ENCODE results near the gene CTNNBIP1.

- no peak for TF ChIP-seq ZNF121 (tag by site-specific recombination; IDR thresholded peaks at IDR 0.05)
- TF ChIP-seq CTCF (tag by site-specific recombination; IDR thresholded peaks at IDR 0.05): no peak
- no peak for TF ChIP-seq PBX3 (CRISPR knock-in tag; IDR thresholded peaks at IDR 0.05)
- TF ChIP-seq ZNF274 (IDR thresholded peaks at IDR 0.05; ENCODE audit: low read length): no peak
- no peak for TF ChIP-seq ZNF274 (tag by site-specific recombination; IDR thresholded peaks at IDR 0.05; ENCODE audit: borderline replicate concordance)
- no peak for TF ChIP-seq ZIC2 (tag by site-specific recombination; IDR thresholded peaks at IDR 0.05)
- TF ChIP-seq SALL2 (tag by site-specific recombination; IDR thresholded peaks at IDR 0.05; ENCODE audit: borderline replicate concordance): no peak
- TF ChIP-seq ZNF791 (tag by site-specific recombination; IDR thresholded peaks at IDR 0.05): no peak
- no peak for TF ChIP-seq REST (tag by site-specific recombination; IDR thresholded peaks at IDR 0.05)
- TF ChIP-seq ZNF670 (tag by site-specific recombination; IDR thresholded peaks at IDR 0.05; ENCODE audit: low read depth): no peak
- no peak for TF ChIP-seq YY1 (tag by site-specific recombination; IDR thresholded peaks at IDR 0.05)
- no peak for TF ChIP-seq ZNF16 (tag by site-specific recombination; IDR thresholded peaks at IDR 0.05; ENCODE audit: low read depth)
- TF ChIP-seq SP2 (tag by site-specific recombination; IDR thresholded peaks at IDR 0.05): no peak
Measured at GRCh38 chr1:9840176-9840575, 69.9 kb downstream of the CTNNBIP1 start.

Measured in HEK293 (cell line).